ENCODE measurements around the gene ISM2.
"Not testable (repeated sequence)": the region's sequence is repeated elsewhere in the genome, so short reads cannot be mapped to it uniquely, and the experiment has no call there.

The ISM2 gene

GRCh38 chr14:77498120-77498979 lies at the start of gene ISM2:
Gene ISM2 (minus strand): TSS chr14:77498816. CDS start chr14:77498793, 23 bp downstream.
- DNase-seq, result peak; percentile 64

- DNase-seq, result no peak
These were observed 49.0 kb upstream of the ISM2 start for GRCh38 chr14:77547512-77548180.

- DNase-seq, result not testable (repeated sequence)
These were observed 46.6 kb upstream of the ISM2 start for GRCh38 chr14:77545171-77545570.

GRCh38 chr14:77544571-77544970 lies 46.0 kb upstream of the ISM2 start:
- DNase-seq, result no peak

- no peak for DNase-seq
These were observed 45.2 kb upstream of the ISM2 start for GRCh38 chr14:77543637-77544334.

GRCh38 chr14:77543240-77543551 lies 44.6 kb upstream of the ISM2 start:
- no peak for DNase-seq

GRCh38 chr14:77542421-77543239 lies 44.0 kb upstream of the ISM2 start:
- DNase-seq, result no peak

GRCh38 chr14:77541905-77542304 lies 43.3 kb upstream of the ISM2 start:
- DNase-seq, result no peak

- not testable (repeated sequence) for DNase-seq
These were observed 38.3 kb upstream of the ISM2 start for GRCh38 chr14:77536951-77537350.

GRCh38 chr14:77531071-77531470 lies 32.5 kb upstream of the ISM2 start:
- DNase-seq, result no peak

GRCh38 chr14:77529963-77530362 lies 31.3 kb upstream of the ISM2 start:
- DNase-seq, result no peak

- no peak for DNase-seq
These were observed 30.6 kb upstream of the ISM2 start for GRCh38 chr14:77529213-77529612.

- not testable (repeated sequence) for DNase-seq
These were observed 30.1 kb upstream of the ISM2 start for GRCh38 chr14:77528701-77529100.

GRCh38 chr14:77526266-77526665 lies 27.6 kb upstream of the ISM2 start:
- no peak for DNase-seq

GRCh38 chr14:77524536-77524935 lies 25.9 kb upstream of the ISM2 start:
- DNase-seq, result no peak

GRCh38 chr14:77523109-77523508 lies 24.5 kb upstream of the ISM2 start:
- no peak for DNase-seq

- DNase-seq, result no peak
These were observed 21.9 kb upstream of the ISM2 start for GRCh38 chr14:77520555-77520954.

- DNase-seq, result no peak
These were observed 17.5 kb upstream of the ISM2 start for GRCh38 chr14:77516126-77516525.

GRCh38 chr14:77511486-77512162 lies 13.0 kb upstream of the ISM2 start:
- no peak for DNase-seq

GRCh38 chr14:77509366-77509765 lies 10.8 kb upstream of the ISM2 start:
- no peak for DNase-seq

GRCh38 chr14:77508876-77509275 lies 10.3 kb upstream of the ISM2 start:
- DNase-seq, result no peak

GRCh38 chr14:77508249-77508648 lies 9.6 kb upstream of the ISM2 start:
- DNase-seq, result no peak
